Stomach (tissue), 9 donors: ENCODE measurements around the gene ALAD. TPM values are rescaled to one million over a fixed set of nuclear protein-coding genes. Genes with fewer than 3 reads are reported as not detected.

Experiments used
- DNase-seq, 2 donors: peaks; one replicate each; pipeline versions ENCODE4 v3.0.0 to v3.0.0-alpha.2; 2013 to 2019
- H3K27ac ChIP-seq, 5 donors: fragments of 200-600 bp in 4 of 5; sonication (generic) in 4 of 5; one replicate each; pipeline ENCODE4 v1.5.1; 2013 to 2019; ENCODE audit warnings: mild to moderate bottlenecking in 1 of 5, moderate library complexity in 1 of 5
- H3K27me3 ChIP-seq, 3 donors: fragments of 200-600 bp; sonication (generic); one replicate each; pipeline ENCODE4 v1.5.1; 2017 to 2019; ENCODE audit warnings: mixed run types in 1 of 3
- H3K36me3 ChIP-seq, 4 donors: fragments of 200-600 bp; sonication (generic); 1 replicate in 3 of 4; 2 replicates in 1 of 4; pipeline ENCODE4 v1.5.1; 2016 to 2019
- H3K4me1 ChIP-seq, 4 donors: fragments of 200-600 bp; sonication (generic); one replicate each; pipeline ENCODE4 v1.5.1; 2016 to 2019
- H3K4me3 ChIP-seq, 4 donors: fragments of 200-600 bp; sonication (generic) in 3 of 4; one replicate each; pipeline ENCODE4 v1.5.1; 2016 to 2019; ENCODE audit warnings: mild to moderate bottlenecking in 1 of 4
- H3K9me3 ChIP-seq, 4 donors: fragments of 200-600 bp; sonication (generic); one replicate each; pipeline ENCODE4 v1.5.1; 2016 to 2019
- EP300 ChIP-seq: sonication (generic); formaldehyde crosslinking; IDR thresholded peaks from one replicate; pipeline ENCODE4 v1.6.1; 2017; ENCODE audit warnings: antibody characterized with exemption
- POLR2A ChIP-seq, 4 donors: fragments of 450-650 bp; IDR thresholded peaks; one replicate each; pipeline ENCODE4 v1.6.1; 2016; ENCODE audit warnings: antibody characterized with exemption in 4 of 4, control low read depth in 2 of 4, mild to moderate bottlenecking in 1 of 4, moderate library complexity in 1 of 4
- POLR2AphosphoS5 ChIP-seq, 3 donors: sonication (generic); formaldehyde crosslinking; IDR thresholded peaks; one replicate each; pipeline ENCODE4 v1.6.1; 2016; ENCODE audit warnings: antibody characterized with exemption in 3 of 3
- WGBS, 5 donors: extraction: QIAGEN DNeasy Blood & Tissue Kit in 3 of 5; methylation state at CpG; one replicate each; pipeline versions ENCODE4 v1.1.5 to v1.1.7; 2013 to 2018; 5-methylcytosine and 5-hydroxymethylcytosine counted together
- intact Hi-C: fragments of 100-400 bp; cut with DNase I; formaldehyde crosslinking; loops from one replicate; pipeline ENCODE4 v1.15.1; 2023; ENCODE audit warnings: low total_unique reads
- polyA plus RNA-seq, 3 donors: library from polyadenylated mRNA; stranded (reverse); fragments of 200-250 nt; gene quantifications; one replicate each; pipeline ENCODE4 v1.2.3, GENCODE V29; 2013
- total RNA-seq, 5 donors: library from RNA; depleted of rRNA; stranded (reverse); fragments of >200 nt; gene quantifications; one replicate each; pipeline versions ENCODE4 v1.1.0 to v1.2.3, GENCODE V29; 2014 to 2016
- TF ChIP-seq, protein P1 (sequence below), 7 experiments: fragments of 450-650 bp in 4 of 7; fragments of 200-600 bp in 3 of 7; sonication (generic) in 3 of 7; IDR thresholded peaks; one replicate each; pipeline ENCODE4 v1.5.1; 2016 to 2019; ENCODE audit warnings: antibody characterized with exemption in 7 of 7, control low read depth in 2 of 7, mild to moderate bottlenecking in 1 of 7
- donor health status: healthy with polysubstance abuse.
- donor health status: Bipolar disorder and iron deficiency.
- donor health status: healthy.

ALAD gene
- total and polyA plus RNA-seq, 8 donors, result 30.8 to 102 (median 52.5) TPM

DNA sequence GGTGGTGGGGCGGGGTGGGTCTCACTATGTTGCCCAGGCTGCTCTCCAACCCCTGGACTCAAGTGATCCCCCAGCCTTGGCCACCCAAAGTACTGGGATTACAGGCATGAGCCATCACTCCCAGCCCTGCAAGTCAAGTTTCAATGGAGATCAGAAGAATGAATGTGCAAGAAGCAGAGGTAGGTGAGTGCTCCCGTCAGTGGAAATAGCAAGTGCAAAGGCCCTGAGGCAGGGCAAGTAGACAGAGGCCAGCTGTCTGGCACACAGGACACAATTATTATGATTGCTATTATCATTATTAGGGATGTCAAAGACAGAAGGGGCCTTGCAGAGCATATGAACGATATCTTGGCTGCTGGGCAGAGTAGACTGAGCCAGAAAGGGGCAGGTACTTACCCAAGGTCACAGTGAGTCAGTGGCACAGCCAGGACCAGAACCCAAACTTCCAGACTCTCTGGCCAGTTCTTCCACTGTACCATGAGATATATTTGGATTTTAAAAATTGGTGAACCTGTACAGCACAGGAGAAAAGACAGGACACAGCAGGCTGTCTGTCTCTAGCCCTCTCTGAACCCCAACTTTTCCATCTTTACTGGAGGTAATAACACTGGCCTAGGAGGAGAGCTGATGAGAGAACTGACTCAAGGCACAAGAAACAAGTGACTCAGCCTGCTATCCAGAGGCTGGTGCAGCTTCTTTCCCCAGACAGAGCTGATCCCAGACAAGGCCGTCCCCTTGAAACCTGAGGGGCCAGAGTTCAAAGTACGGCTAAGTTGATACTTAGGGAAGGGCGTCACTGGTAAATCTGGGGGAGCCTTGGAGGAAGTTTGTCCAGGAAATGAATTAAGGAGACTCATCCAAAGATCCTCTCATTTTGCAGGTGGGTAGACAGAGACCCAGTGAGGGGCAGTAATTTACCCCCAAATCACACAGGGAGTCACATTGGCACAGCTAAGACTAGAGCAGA is 25.7 kb downstream of the ALAD start:
- 54 to 70% (median 58%) methylated on average over 5 to 6 of the region's 6 CpGs for WGBS, 5 donors
- TF ChIP-seq POLR2AphosphoS5 (IDR thresholded peaks at IDR 0.05) (peak in 1 of 3 donors; percentile 13), EP300 (no peak)
- peaks cover 14 to 63% (median 61%) of the 10 kb centered on the region in 4 donors for H3K4me1 ChIP-seq
- intact Hi-C loops, result no loop called here
- H3K27ac ChIP-seq, result peak overlapping the region; percentile 89 to 97 (median 96)
- peak; percentile 49 to 75 for DNase-seq
- H3K27me3 ChIP-seq, result no peaks in the 10 kb centered on the region
- peaks cover 14 to 33% (median 27%) of the 10 kb centered on the region in 4 donors for H3K36me3 ChIP-seq
- no peaks in the 10 kb centered on the region for H3K9me3 ChIP-seq
- H3K4me3 ChIP-seq, result peak overlapping the region; percentile 69 to 84 (median 78)

DNA sequence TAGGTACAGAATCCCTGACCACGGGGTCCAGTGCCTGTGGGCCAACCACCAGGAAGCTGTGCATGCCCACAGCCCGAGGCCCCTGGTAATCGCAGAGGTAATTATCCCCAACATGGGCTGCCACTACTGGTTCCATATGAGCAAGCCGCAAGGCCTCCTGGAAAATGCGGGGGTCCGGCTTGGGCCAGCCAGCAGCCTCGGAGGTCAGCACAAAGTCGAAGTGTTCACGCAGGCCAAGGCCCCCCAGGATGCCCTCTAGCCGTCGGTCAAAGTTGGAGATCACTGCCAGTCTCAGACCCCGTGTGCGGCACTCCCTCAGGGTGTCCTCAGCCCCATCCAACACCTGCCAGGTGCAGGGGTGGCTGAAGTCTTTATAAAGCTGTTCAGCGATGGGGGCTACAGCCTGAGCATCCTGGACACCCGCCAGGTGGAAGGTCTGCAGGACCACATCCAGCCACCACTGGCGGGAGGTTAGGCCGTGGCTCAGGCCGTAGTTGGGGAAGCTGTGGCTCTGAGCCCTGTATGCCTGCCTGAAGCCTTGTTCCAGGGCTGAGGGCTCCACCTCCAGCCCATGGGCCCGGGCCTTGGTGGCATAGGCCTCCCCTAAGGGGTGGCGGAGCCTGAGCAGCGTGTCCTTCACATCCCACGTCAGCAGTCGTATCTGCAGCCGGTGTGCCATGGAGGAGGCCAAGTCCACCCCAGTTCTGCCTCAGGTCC is 27.2 kb downstream of the ALAD start:
- intact Hi-C loops, result no loop called here
- H3K27me3 ChIP-seq, result no peaks in the 10 kb centered on the region
- no peaks in the 10 kb centered on the region for H3K9me3 ChIP-seq
- H3K4me1 ChIP-seq, result peaks cover 12 to 64% (median 59%) of the 10 kb centered on the region in 4 donors
- H3K27ac ChIP-seq, result peak overlapping the region in 3 of 5 donors; percentile 8 to 37 (median 28)
- H3K36me3 ChIP-seq, result peaks cover 14 to 33% (median 27%) of the 10 kb centered on the region in 4 donors
- H3K4me3 ChIP-seq, result peak overlapping the region in 1 of 4 donors; percentile 3
- TF ChIP-seq, protein P1, sequence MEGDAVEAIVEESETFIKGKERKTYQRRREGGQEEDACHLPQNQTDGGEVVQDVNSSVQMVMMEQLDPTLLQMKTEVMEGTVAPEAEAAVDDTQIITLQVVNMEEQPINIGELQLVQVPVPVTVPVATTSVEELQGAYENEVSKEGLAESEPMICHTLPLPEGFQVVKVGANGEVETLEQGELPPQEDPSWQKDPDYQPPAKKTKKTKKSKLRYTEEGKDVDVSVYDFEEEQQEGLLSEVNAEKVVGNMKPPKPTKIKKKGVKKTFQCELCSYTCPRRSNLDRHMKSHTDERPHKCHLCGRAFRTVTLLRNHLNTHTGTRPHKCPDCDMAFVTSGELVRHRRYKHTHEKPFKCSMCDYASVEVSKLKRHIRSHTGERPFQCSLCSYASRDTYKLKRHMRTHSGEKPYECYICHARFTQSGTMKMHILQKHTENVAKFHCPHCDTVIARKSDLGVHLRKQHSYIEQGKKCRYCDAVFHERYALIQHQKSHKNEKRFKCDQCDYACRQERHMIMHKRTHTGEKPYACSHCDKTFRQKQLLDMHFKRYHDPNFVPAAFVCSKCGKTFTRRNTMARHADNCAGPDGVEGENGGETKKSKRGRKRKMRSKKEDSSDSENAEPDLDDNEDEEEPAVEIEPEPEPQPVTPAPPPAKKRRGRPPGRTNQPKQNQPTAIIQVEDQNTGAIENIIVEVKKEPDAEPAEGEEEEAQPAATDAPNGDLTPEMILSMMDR (IDR thresholded peaks at IDR 0.05), result no peak
- no peak for TF ChIP-seq EP300
- no peak for TF ChIP-seq POLR2A (IDR thresholded peaks at IDR 0.05)
- TF ChIP-seq POLR2AphosphoS5 (IDR thresholded peaks at IDR 0.05), result no peak
- whole genome bisulfite sequencing, 5 donors, result 75 to 92% (median 82%) methylated on average over 11 to 24 of the region's 24 CpGs
- no peak for DNase-seq

DNA sequence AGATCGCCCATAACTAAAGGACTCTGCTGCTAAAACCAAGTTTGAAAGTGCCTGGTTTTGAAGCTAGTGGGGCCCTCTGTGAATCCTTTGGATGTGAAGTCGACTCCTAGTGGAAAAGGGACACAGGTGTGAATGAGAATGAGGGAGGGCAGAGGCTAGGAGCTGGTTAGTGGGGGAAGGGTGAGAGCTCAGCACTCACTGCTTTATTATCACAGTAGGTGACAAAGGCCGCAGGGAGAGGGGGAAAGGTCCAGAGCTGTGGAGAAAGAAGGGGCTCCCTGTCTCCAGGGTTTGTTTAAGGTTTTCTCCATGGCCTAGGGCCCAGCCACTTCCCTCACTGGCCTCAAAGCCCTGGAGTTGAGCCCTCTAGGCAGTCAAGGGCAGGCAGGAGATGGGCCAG is 27.8 kb downstream of the ALAD start:
- peak overlapping the region in 2 of 5 donors; percentile 28 to 37 for H3K27ac ChIP-seq
- intact Hi-C loops, result no loop called here
- peaks cover 6 to 59% (median 58%) of the 10 kb centered on the region in 4 donors for H3K4me1 ChIP-seq
- H3K9me3 ChIP-seq, result no peaks in the 10 kb centered on the region
- 54 to 62% (median 58%) methylated on average over 3 of the region's 3 CpGs for WGBS, 5 donors
- no peak for DNase-seq
- H3K36me3 ChIP-seq, result peaks cover 14 to 33% (median 27%) of the 10 kb centered on the region in 4 donors
- TF ChIP-seq, protein P1 (IDR thresholded peaks at IDR 0.05), result no peak
- no peak for TF ChIP-seq POLR2AphosphoS5 (IDR thresholded peaks at IDR 0.05)
- TF ChIP-seq POLR2A (IDR thresholded peaks at IDR 0.05), result no peak
- TF ChIP-seq EP300, result no peak
- H3K4me3 ChIP-seq, result no peak overlapping the region
- H3K27me3 ChIP-seq, result no peaks in the 10 kb centered on the region

DNA sequence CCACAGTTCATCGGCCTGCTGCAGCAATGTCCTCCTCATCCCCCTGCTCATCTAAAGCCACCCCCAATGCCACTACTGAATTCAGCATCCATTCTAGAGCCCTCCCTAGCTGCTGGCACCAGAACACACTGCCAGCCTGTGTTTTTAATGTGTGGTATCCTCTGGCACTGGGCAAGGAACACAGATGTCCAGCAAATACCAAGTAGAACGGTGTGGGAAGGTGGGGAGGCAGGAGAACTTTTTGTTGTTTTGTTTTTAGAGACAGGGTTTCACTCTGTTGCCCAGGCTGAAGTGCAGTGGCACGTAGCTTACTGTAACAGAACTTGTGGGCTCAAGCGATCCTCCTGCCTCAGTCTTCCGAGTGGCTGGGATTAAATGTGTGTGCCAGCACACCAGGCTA is 29.0 kb downstream of the ALAD start:
- intact Hi-C loops, result no loop called here
- no peaks in the 10 kb centered on the region for H3K9me3 ChIP-seq
- H3K4me3 ChIP-seq, result no peak overlapping the region
- TF ChIP-seq EP300 (no peak), POLR2A (IDR thresholded peaks at IDR 0.05) (no peak), POLR2AphosphoS5 (IDR thresholded peaks at IDR 0.05) (no peak)
- TF ChIP-seq, protein P1 (IDR thresholded peaks at IDR 0.05), result no peak
- WGBS, 5 donors, result 79 to 88% (median 85%) methylated on average over 5 of the region's 5 CpGs
- H3K27me3 ChIP-seq, result no peaks in the 10 kb centered on the region
- H3K4me1 ChIP-seq, result peaks cover 5 to 50% (median 46%) of the 10 kb centered on the region in 4 donors
- no peak overlapping the region for H3K27ac ChIP-seq
- no peak for DNase-seq
- H3K36me3 ChIP-seq, result peaks cover 14 to 33% (median 27%) of the 10 kb centered on the region in 4 donors
